GM13976 (cell line): Measurements from ENCODE around the gene ERAS.

ENCODE experiments used
- DNase-seq: peaks from one replicate; pipeline ENCODE4 v3.0.0; 2012; ENCODE audit warnings: low spot score
- CTCF ChIP-seq: IDR thresholded peaks from 2 replicates; pipeline ENCODE4 v1.5.1; 2012; ENCODE audit warnings: borderline replicate concordance, mild to moderate bottlenecking; ENCODE audit not compliant: insufficient read depth; ENCODE audit errors: extremely low read depth, missing control alignments, control extremely low read depth
- in situ Hi-C: fragments of 300-500 bp; cut with MboI; formaldehyde crosslinking; loops from one replicate; pipeline ENCODE4 v1.12.0; 2022; ENCODE audit warnings: low sequenced_read_pairs, mixed read lengths, inconsistent platforms; ENCODE audit not compliant: unreplicated experiment

The ERAS gene

GRCh38 chrX:48784726-48785125 lies 41.6 kb upstream of the ERAS start:
- in situ Hi-C loops, result no loop called here
- no peak for DNase-seq
- TF ChIP-seq CTCF, result no peak

- no peak for TF ChIP-seq CTCF
- no peak for DNase-seq
- in situ Hi-C loops, result no loop called here
Measured at GRCh38 chrX:48785186-48785539, 41.1 kb upstream of the ERAS start.

GRCh38 chrX:48785540-48786214 lies 40.6 kb upstream of the ERAS start:
- DNase-seq, result no peak
- TF ChIP-seq CTCF, result no peak
- in situ Hi-C loops, result no loop called here

- TF ChIP-seq CTCF, result no peak
- no peak for DNase-seq
- in situ Hi-C loops, result no loop called here
Measured at GRCh38 chrX:48786341-48786800, 39.9 kb upstream of the ERAS start, which contains the start of gene GATA1. Gene GATA1 (plus strand): TSS chrX:48786590. CDS start chrX:48791110, 4,520 bp downstream.

GRCh38 chrX:48786825-48787504 lies 39.3 kb upstream of the ERAS start:
- no peak for TF ChIP-seq CTCF
- in situ Hi-C loops, result no loop called here
- no peak for DNase-seq

- in situ Hi-C loops, result no loop called here
- no peak for DNase-seq
- TF ChIP-seq CTCF, result no peak
Measured at GRCh38 chrX:48787505-48788443, 38.5 kb upstream of the ERAS start.
